Activated naive CD4-positive, alpha-beta T cell treated with anti-CD3 and anti-CD28 coated beads, Interleukin-2, amount 10 ng/mL, durations not matched to agents 7 days and 5 days (primary cell): ENCODE results near the gene NLRP3.
"Not testable (repeated sequence)": the region's sequence is repeated elsewhere in the genome, so short reads cannot be mapped to it uniquely, and the experiment has no call there.

Source experiments
- CTCF ChIA-PET: fragments of 350-600 bp; sonication (Branson Sonifier 250); formaldehyde crosslinking; loops from one replicate; lab custom pipeline; 2021; ENCODE audit warnings: antibody characterized with exemption; lab: Charles Lee
- DNase-seq: peaks from one replicate; pipeline ENCODE4 v3.0.0-alpha.2; 2020
- H3K27ac Mint-ChIP-seq: one replicate; pipeline ENCODE4 v1.8.0; 2021; ENCODE audit warnings: mild to moderate bottlenecking, moderate library complexity, mixed read lengths
- H3K27me3 Mint-ChIP-seq: one replicate; pipeline ENCODE4 v1.8.0; 2021; ENCODE audit warnings: mild to moderate bottlenecking, mixed read lengths
- H3K36me3 Mint-ChIP-seq: one replicate; pipeline ENCODE4 v1.8.0; 2021; ENCODE audit warnings: mixed read lengths
- H3K4me1 Mint-ChIP-seq: one replicate; pipeline ENCODE4 v1.8.0; 2021; ENCODE audit warnings: mixed read lengths
- H3K4me3 Mint-ChIP-seq: one replicate; pipeline ENCODE4 v1.8.0; 2021; ENCODE audit warnings: mild to moderate bottlenecking, moderate library complexity, mixed read lengths
- H3K9me3 Mint-ChIP-seq: one replicate; pipeline ENCODE4 v1.8.0; 2021; ENCODE audit warnings: mixed read lengths

Gene NLRP3

DNA sequence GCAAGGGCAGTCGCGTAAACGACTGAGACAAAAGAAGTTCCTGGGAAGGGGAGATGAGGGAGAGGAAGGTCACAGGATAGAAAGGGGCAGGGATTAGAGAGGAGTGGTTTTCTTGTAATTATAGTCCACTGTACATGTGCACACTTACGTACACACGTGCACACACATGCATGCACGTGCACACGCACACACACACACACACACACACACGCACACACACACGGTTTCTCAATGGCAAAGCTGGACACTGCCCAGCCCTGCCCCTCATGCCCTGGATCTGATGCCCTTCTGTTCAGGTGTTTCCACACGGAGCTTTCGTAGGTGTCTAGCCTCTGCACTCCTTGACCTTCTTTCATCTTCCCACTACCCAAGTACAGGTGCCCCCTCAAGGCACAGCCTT is 38.0 kb downstream of the NLRP3 start:
- Mint-ChIP-seq H3K4me1 (peaks cover 12% of the 10 kb centered on the region), H3K27me3 (peaks cover 23% of the 10 kb centered on the region), H3K4me3 (no peak overlapping the region), H3K27ac (no peak overlapping the region), H3K36me3 (no peaks in the 10 kb centered on the region), H3K9me3 (no peaks in the 10 kb centered on the region)
- no peak for DNase-seq
- CTCF ChIA-PET: no interaction called here

- no peak overlapping the region for H3K4me3 Mint-ChIP-seq
- H3K9me3 Mint-ChIP-seq: no peaks in the 10 kb centered on the region
- no peak overlapping the region for H3K27ac Mint-ChIP-seq
- CTCF ChIA-PET: no interaction called here
- H3K4me1 Mint-ChIP-seq: peaks cover 7% of the 10 kb centered on the region
- no peaks in the 10 kb centered on the region for H3K36me3 Mint-ChIP-seq
- DNase-seq: no peak
- H3K27me3 Mint-ChIP-seq: peaks cover 23% of the 10 kb centered on the region
Observed at GRCh38 chr1:247456021-247456420, 40.0 kb downstream of the NLRP3 start.

DNA sequence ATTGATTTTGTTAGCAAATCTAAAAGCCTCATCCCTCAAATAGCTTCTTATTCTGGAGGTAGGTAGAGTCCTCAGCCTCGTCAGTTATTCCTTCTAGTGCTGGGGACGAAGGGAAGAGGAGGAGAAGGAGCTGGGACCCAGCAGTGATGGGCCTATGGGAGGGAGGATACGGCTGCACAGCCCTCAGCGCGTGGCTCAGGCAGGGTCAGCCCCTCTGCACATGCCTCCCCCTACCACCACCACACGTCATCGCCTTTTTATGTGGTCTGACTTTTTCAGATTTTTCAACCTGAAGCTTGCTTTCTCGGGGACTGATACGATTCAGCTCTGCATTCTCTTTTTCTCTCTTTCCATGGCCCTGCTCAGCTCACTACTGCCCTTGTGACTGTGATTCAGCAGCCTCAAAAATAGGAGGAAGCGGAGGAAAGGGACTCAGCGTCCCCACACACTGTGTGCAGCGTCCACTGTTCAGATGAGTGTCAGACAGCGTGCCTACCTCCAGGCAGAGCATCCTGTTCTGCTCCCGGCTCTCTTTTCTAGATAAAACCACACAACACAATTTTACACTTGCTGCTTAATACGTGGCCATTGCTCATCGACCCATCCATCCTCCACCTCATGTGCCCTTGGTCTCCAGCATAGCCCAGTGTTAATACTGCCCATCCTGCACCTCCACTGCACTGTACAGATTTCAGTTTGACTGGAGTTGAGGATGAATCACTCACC is 41.1 kb downstream of the NLRP3 start:
- CTCF ChIA-PET: interaction anchor here (1.0 to 1.1 kb wide), 2 partner anchors 67 to 84 kb away, joined by 3 to 4 read pairs; no protein-coding TSS in a partner anchor
- Mint-ChIP-seq H3K27me3 (peaks cover 23% of the 10 kb centered on the region), H3K4me3 (no peak overlapping the region), H3K36me3 (no peaks in the 10 kb centered on the region), H3K27ac (no peak overlapping the region), H3K4me1 (peaks cover 7% of the 10 kb centered on the region), H3K9me3 (no peaks in the 10 kb centered on the region)
- DNase-seq: no peak

DNA sequence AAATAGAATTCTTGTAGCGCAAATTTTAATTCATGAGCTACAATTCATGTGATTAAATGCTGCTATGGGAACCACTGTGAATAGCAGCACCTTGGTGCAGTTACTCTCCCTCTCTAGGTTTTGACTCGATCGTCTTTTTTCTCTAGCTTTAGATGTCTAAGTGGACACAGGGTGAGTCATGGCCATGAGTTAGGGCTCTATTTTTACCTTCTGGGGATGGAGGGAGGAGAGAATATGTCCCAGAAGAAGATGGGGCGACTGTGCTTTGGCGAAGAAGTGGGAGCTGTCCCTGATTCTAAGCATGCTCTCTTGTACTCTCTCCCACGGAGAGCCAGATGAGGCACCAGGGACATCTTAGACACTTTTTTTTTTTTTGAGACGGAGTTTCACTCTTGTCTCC is 43.5 kb downstream of the NLRP3 start:
- Mint-ChIP-seq H3K4me1 (peaks cover 7% of the 10 kb centered on the region), H3K27me3 (peaks cover 14% of the 10 kb centered on the region), H3K4me3 (no peak overlapping the region), H3K27ac (no peak overlapping the region), H3K36me3 (no peaks in the 10 kb centered on the region), H3K9me3 (peaks cover 2% of the 10 kb centered on the region)
- CTCF ChIA-PET: no interaction called here
- no peak for DNase-seq

DNA sequence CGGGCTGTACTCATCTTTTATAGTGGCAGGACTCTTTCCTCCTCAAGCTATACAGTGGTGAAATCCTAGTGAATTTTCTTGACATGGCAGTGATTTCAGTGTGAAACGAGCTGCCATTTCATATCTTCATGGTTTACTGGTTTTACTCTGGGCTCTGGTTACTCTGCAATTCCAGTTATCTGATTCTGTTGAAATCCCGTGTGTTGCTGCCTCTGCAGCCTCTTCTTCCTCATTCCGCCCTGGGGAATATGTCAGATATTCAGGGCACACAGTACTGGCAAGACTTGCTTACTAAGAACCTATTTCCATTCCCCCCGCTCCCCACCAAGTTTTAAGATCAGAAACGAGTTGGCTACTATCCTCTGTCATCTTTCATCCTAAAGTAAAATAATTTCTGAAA is 49.8 kb downstream of the NLRP3 start:
- CTCF ChIA-PET: no interaction called here
- Mint-ChIP-seq H3K9me3 (peaks cover 2% of the 10 kb centered on the region), H3K27ac (no peak overlapping the region), H3K36me3 (no peaks in the 10 kb centered on the region), H3K4me3 (no peak overlapping the region), H3K4me1 (no peaks in the 10 kb centered on the region), H3K27me3 (no peaks in the 10 kb centered on the region)
- no peak for DNase-seq

DNA sequence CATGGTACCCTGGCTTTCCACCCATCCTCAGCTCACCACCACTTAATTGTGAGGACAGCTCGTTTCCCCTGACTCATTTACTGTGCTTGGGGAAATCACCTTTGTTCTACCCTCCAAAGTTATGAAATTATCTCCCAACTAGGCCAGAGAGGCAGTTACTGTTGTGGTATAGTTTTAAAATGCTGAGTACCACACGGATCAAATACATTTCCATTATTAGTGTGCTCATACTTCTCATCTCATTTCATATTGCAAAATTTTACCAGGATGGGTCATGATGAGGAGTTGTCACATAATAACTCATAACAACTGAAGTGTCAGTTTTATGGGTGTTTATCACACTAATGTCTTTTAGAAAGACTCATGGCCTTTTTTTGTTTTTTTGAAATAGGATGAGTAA is 51.2 kb downstream of the NLRP3 start:
- Mint-ChIP-seq H3K9me3 (peaks cover 2% of the 10 kb centered on the region), H3K27ac (no peak overlapping the region), H3K27me3 (no peaks in the 10 kb centered on the region), H3K4me3 (no peak overlapping the region), H3K4me1 (no peaks in the 10 kb centered on the region), H3K36me3 (no peaks in the 10 kb centered on the region)
- no peak for DNase-seq
- CTCF ChIA-PET: no interaction called here

GRCh38 chr1:247468481-247469140 is 52.6 kb downstream of the NLRP3 start:
- no peaks in the 10 kb centered on the region for H3K4me1 Mint-ChIP-seq
- no peaks in the 10 kb centered on the region for H3K9me3 Mint-ChIP-seq
- H3K27me3 Mint-ChIP-seq: no peaks in the 10 kb centered on the region
- no peak for DNase-seq
- no peak overlapping the region for H3K4me3 Mint-ChIP-seq
- H3K27ac Mint-ChIP-seq: no peak overlapping the region
- no peaks in the 10 kb centered on the region for H3K36me3 Mint-ChIP-seq
- CTCF ChIA-PET: interaction anchor here (1.0 kb wide), 1 partner anchor 79 kb away, joined by 3 read pairs; no protein-coding TSS in a partner anchor

- Mint-ChIP-seq H3K36me3 (no peaks in the 10 kb centered on the region), H3K9me3 (no peaks in the 10 kb centered on the region), H3K27me3 (no peaks in the 10 kb centered on the region), H3K4me1 (no peaks in the 10 kb centered on the region), H3K27ac (no peak overlapping the region), H3K4me3 (no peak overlapping the region)
- CTCF ChIA-PET: no interaction called here
- DNase-seq: no peak
Observed at GRCh38 chr1:247469141-247469535, 53.2 kb downstream of the NLRP3 start.

DNA sequence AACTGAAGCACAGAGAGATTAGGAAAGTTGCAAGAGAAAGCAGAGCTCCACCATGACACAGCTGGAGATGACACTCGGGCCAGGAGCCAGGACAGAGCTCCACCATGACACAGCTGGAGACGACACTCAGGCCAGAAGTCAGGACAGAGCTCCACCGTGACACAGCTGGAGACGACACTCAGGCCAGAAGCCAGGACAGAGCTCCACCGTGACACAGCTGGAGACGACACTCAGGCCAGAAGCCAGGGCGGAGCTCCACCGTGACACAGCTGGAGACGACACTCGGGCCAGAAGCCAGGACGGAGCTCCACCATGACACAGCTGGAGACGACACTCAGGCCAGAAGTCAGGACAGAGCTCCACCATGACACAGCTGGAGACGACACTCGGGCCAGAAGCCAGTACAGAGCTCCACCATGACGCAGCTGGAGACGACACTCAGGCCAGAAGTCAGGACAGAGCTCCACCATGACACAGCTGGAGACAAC is 55.0 kb downstream of the NLRP3 start:
- H3K4me1 Mint-ChIP-seq, H3K27me3 Mint-ChIP-seq, H3K36me3 Mint-ChIP-seq, H3K9me3 Mint-ChIP-seq, H3K27ac Mint-ChIP-seq, H3K4me3 Mint-ChIP-seq, DNase-seq: not testable (repeated sequence)
- CTCF ChIA-PET: interaction anchor here (0.7 kb wide), 1 partner anchor 134 kb away, joined by 3 read pairs; no protein-coding TSS in a partner anchor

DNA sequence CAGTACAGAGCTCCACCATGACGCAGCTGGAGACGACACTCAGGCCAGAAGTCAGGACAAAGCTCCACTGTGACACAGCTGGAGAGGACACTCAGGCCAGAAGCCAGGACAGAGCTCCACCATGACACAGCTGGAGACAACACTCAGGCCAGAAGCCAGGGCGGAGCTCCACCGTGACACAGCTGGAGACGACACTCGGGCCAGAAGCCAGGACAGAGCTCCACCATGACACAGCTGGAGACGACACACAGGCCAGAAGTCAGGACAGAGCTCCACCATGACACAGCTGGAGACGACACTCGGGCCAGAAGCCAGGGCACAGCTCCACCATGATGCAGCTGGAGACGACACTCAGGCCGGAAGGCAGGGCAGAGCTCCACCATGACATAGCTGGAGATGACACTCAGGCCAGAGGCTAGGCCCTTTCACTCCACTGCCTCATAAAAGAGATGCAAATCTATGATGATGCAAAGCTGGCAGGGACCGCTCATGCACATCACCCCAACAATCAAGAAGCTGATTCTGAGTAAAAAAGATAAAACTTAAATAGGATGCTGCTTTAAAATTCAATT is 55.6 kb downstream of the NLRP3 start:
- DNase-seq: no peak
- Mint-ChIP-seq H3K27ac (no peak overlapping the region), H3K9me3 (no peaks in the 10 kb centered on the region), H3K36me3 (no peaks in the 10 kb centered on the region), H3K4me3 (no peak overlapping the region), H3K27me3 (no peaks in the 10 kb centered on the region), H3K4me1 (no peaks in the 10 kb centered on the region)
- CTCF ChIA-PET: no interaction called here

GRCh38 chr1:247472035-247472434 is 56.1 kb downstream of the NLRP3 start:
- Mint-ChIP-seq H3K9me3 (no peaks in the 10 kb centered on the region), H3K36me3 (no peaks in the 10 kb centered on the region), H3K4me3 (no peak overlapping the region), H3K4me1 (no peaks in the 10 kb centered on the region), H3K27ac (no peak overlapping the region), H3K27me3 (no peaks in the 10 kb centered on the region)
- no peak for DNase-seq
- CTCF ChIA-PET: no interaction called here

- no peaks in the 10 kb centered on the region for H3K9me3 Mint-ChIP-seq
- H3K27ac Mint-ChIP-seq: no peak overlapping the region
- no peaks in the 10 kb centered on the region for H3K36me3 Mint-ChIP-seq
- no peaks in the 10 kb centered on the region for H3K4me1 Mint-ChIP-seq
- no peak for DNase-seq
- no peaks in the 10 kb centered on the region for H3K27me3 Mint-ChIP-seq
- H3K4me3 Mint-ChIP-seq: no peak overlapping the region
- CTCF ChIA-PET: no interaction called here
Observed at GRCh38 chr1:247474367-247474766, 58.4 kb downstream of the NLRP3 start.

- Mint-ChIP-seq H3K27ac (no peak overlapping the region), H3K9me3 (no peaks in the 10 kb centered on the region), H3K36me3 (no peaks in the 10 kb centered on the region), H3K4me3 (no peak overlapping the region), H3K27me3 (no peaks in the 10 kb centered on the region), H3K4me1 (no peaks in the 10 kb centered on the region)
- CTCF ChIA-PET: interaction anchor here (2.2 kb wide), 1 partner anchor 11 kb away, joined by 6 read pairs; no protein-coding TSS in a partner anchor
- no peak for DNase-seq
Observed at GRCh38 chr1:247475793-247476192, 59.8 kb downstream of the NLRP3 start.

DNA sequence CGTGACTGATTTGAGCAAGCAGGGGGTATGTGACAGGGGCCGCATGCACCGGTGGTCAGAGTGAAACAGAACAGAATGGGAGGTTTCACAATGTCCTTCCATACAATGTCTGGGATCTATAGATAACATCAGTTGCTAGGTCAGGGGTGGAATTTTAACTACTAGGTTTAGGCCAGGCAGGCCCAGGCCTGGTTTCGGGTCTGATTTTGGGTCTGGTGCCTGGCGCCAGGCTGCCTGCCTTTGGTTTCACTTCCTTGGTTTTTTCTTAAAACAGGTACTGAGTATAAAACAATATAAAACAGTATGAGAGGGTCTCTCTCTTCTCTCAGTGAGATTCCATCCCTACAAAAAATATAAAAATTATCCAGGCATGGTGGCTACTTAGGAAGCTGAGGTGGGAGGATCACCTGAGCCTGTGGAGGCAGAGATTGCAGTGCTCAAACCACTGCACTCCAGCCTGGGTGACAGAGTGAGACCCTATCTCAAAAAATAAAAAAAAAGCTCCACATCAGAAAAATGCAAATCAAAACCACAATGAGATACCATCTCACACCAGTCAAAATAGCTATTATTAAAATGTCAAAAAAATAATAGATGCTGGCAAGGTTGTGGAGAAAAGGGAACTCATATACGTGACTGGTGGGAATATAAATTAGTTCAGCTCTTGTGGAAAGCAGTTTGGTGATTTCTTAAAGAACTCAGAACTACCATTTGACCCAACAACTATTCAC is 60.5 kb downstream of the NLRP3 start:
- not testable (repeated sequence) for DNase-seq, H3K4me3 Mint-ChIP-seq, H3K27ac Mint-ChIP-seq, H3K9me3 Mint-ChIP-seq, H3K27me3 Mint-ChIP-seq, H3K36me3 Mint-ChIP-seq, H3K4me1 Mint-ChIP-seq
- CTCF ChIA-PET: interaction anchor here (2.2 kb wide), 1 partner anchor 10 kb away, joined by 6 read pairs; no protein-coding TSS in a partner anchor
